HS-5 (cell line): ENCODE measurements around the gene MCAT.
"Not testable (repeated sequence)": the region's sequence is repeated elsewhere in the genome, so short reads cannot be mapped to it uniquely, and the experiment has no call there.

Experiments used
- DNase-seq: peaks from one replicate; pipeline ENCODE4 v3.0.0-alpha.2; 2012; ENCODE audit warnings: low read depth

MCAT gene

DNA sequence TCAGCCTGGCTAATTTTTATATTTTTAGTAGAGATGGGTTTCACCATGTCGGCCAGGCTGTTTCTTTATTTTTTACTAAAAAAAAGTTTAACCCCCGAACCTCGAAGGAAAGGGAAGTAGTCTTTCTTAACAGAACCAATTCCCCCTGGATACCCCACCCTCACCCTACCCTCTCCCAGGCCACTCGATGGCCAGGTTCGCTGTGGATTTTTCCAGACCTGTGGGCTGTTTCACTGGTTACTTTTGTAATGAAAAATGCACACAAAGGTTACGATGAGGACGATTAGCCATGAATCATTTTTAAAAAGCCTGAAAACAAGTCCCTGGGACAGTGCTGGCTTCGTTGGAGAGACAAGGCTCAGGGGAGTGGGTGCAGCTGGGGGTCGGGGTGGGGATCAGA lies 10.7 kb upstream of the MCAT start:
- no peak for DNase-seq

GRCh38 chr22:43152357-43153071 lies 9.3 kb upstream of the MCAT start:
- peak; percentile 31 for DNase-seq

DNA sequence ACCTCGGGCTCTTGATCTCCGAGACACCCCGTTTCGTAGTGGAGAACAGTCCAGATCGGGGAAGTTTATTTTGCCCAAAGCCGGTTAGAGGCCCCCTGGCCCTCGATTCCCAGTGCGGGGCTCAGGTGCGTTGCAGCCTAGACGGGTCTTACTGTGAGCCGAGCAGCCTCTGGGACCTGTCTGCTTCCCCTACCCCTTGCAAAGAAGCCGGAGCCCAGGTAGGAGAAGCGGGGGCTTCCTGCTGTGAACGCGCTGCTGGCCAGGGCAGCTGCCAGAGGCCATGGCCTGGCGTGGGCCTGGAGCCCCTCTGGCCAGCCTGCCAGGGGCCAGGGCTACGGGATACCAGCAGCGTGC lies 8.8 kb upstream of the MCAT start:
- no peak for DNase-seq

DNA sequence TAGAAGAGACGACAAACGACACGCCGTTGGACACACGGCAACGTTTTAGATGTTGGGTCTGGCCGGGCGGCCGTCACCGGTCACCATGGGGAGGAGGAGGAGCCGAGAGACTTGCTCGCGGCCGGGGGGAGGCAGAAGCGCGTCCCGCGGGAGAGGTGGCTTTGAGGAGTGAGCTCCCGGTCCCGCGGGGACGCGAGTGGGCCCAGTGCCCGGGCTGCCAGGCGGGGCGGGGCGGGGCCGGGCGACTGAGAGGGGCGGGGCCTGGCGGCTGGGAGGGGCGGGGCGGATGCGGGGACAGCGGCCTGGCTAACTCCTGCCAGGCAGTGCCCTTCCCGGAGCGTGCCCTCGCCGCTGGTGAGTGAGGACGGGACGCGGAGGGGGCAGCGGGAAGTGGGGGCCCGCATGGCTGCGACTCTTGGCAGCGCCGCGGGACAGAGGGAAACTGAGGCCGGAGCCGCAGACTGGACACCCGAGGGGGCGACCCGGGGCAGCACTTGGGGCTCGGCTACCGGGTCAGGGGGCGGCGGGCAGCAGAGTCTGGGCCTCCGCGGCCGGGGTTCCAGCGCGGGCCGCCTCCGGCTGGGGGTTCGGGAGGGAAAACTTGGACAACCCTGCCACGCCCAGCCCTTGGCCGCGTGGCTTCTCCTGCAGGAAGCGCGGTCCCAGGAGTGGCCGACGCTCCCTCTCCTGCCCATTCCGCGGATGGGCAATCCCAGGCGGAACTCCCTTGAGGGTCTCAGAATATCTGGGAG lies 8.2 kb upstream of the MCAT start, which contains the start of gene TSPO:
Gene TSPO, plus strand, starts transcription at position 309 of the 752 bp plus-strand sequence. CDS start 7,680 bp downstream, outside the sequence.
- DNase-seq, result no peak

- DNase-seq, result no peak
Measured at GRCh38 chr22:43150731-43151206, 7.6 kb upstream of the MCAT start.

GRCh38 chr22:43148581-43148980 lies 5.4 kb upstream of the MCAT start:
- DNase-seq, result no peak

DNA sequence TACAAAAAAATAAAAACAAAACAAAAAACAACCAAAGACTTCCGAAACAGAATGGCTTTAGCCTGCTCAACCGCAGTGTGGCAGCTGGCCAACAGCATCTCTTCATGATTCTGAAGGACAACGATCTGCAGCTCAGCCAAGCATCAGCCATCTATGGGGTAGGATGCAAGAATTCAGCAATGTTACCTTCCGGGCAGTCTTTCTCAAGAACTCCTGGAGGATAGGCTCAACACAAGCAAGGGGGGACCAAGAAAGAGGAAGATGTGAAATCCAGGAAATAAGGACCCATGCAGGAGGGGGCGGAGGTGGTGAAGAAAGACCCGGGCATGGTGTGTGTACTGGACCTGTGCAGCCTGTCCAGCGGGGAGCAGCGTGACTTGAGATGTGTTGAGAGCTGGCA lies 4.6 kb upstream of the MCAT start:
- DNase-seq, result no peak

GRCh38 chr22:43146332-43146731 lies 3.1 kb upstream of the MCAT start:
- DNase-seq, result not testable (repeated sequence)

DNA sequence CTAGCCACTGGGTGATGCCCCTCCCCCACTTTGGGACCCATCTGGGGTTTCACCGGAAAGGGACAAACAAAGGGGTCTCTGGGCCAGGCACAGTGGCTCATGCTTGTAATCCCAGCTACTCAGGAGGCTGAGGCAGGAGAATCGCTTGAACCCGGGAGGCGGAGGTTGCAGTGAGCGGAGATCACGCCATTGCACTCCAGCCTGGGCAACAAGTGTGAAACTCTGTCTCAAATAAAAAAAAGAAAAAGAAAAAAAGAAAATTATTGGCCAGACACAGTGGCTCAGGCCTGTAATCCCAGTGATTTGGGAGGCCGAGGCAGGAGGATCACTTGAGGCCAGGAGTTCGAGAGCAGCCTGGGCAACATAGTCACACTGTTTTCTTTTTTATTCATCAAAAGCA lies 2.2 kb upstream of the MCAT start:
- not testable (repeated sequence) for DNase-seq

DNA sequence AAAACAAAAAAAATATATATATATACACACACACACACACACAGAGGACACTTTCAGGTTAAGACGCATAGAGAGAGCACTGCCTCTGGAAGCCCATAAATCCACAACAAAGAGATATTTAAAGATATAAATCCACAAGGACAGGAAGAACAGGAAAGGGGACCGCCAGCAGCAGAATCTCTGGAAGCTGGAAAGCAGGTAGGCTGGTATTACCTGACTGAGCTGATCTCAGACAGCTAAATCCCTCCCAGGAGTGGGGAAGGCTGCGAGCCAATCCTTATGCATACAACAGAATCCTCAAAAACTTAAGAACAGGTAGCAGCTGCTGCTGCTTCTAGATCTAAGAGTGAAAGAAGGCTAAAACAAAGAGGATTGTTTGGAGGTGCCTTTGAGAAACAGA lies 1.8 kb upstream of the MCAT start:
- no peak for DNase-seq

DNA sequence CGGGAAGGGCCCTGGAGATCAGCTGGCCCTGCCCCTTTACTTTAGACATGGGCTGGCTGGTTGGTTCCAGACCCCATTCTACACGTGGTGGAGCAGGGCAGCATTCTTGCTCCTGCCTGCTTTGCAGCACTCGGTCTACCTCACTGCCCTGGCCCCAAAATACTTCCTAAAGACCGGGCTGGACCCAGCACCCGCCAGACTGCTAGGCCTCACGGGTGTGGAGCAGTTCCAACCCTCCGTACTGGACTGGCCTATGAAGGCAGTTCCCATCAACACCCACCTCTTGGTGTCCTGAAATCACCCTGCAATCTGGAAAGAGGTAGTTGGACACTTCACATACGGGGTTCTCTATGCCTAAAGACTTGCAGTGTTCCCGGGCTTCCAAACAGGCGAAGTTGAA lies 6.4 kb downstream of the MCAT start:
- DNase-seq, result no peak

DNA sequence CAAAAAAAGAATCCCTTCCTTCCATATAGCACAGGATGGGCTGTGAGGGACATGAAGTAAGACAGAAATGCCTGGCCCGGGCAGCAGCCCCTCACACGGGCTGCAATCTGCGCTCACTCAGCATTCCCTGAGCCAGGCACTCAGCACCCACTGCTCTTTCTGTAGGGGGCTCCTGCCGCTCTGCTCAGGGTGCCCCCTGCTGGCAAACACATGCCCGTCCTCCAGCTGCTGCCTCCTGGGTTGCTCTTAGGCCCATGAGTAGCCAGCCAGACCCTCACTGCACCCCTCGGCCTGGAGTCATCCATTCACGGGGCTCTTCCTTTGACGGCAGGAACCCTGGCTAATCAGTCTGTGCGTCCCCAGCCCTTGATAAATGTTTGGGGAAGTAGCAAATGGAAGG lies 6.9 kb downstream of the MCAT start:
- DNase-seq, result no peak

- DNase-seq, result no peak
Measured at GRCh38 chr22:43135565-43135964, 7.6 kb downstream of the MCAT start.

GRCh38 chr22:43134553-43134952 lies 8.6 kb downstream of the MCAT start:
- DNase-seq, result no peak

- no peak for DNase-seq
Measured at GRCh38 chr22:43133401-43133800, 9.8 kb downstream of the MCAT start.

- DNase-seq, result no peak
Measured at GRCh38 chr22:43131773-43132501, 11.3 kb downstream of the MCAT start.

DNA sequence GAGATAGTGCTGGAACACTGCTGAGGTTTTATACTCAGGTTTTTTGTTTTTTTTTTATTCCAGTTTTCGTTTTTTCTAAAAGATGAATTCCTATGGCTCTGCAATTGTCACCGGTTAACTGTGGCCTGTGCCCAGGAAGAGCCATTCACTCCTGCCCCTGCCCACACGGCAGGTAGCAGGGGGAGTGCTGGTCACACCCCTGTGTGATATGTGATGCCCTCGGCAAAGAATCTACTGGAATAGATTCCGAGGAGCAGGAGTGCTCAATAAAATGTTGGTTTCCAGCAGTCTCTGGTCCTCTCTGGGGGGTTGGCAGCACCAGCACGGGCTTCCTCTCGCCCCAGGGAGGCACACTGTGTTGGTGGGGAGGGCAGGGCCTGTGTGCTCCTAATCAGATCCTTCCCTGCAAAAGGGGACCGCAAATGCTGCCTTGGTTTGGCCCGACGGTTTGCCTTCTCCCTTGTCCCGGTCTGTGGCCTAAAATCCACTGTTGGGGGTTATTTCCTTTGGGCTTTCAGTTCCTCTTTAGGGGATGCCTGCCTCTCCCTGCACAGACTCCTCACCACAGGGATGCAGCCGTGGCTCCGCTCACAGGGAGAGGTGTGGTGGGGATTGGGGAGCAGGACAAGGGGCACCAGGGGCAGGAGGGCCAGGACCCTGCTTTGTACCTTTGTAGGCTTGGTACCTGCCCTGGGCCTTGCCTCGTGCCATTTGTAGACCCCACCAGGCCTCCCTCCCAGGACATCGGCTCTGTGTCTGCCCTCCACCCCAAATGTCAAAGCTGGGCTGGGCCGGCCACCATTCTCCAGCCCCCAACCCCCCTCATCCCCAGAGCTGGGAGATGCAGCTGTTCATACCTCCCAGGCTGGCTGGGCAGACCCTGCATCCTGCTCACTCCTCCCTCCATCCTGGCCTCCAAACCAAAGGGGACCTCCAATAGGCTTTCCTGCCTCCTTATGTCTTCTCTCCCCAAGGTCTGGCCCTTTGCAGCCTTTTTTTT lies 13.5 kb downstream of the MCAT start:
- no peak for DNase-seq

GRCh38 chr22:43128928-43129424 lies 14.2 kb downstream of the MCAT start:
- no peak for DNase-seq

DNA sequence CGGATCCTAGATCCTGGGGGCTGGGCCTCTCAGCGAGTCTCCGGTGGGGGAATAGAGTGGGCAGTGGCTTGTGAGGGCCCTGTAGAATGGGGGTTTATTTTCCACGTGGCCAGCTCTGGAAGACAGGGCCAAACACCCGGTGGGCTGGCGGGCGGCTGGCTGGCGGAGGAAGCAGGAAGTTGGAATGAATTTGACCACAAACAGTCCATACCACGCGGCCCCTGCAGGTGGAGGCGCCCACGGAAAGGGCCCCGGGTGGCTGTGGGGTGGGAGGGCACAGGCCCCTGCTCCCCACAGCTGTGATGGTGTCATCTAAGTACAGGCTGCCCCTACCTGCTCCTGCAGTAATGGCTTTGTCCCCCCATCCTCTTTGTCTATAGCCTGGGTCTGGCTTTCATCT lies 15.1 kb downstream of the MCAT start:
- no peak for DNase-seq

DNA sequence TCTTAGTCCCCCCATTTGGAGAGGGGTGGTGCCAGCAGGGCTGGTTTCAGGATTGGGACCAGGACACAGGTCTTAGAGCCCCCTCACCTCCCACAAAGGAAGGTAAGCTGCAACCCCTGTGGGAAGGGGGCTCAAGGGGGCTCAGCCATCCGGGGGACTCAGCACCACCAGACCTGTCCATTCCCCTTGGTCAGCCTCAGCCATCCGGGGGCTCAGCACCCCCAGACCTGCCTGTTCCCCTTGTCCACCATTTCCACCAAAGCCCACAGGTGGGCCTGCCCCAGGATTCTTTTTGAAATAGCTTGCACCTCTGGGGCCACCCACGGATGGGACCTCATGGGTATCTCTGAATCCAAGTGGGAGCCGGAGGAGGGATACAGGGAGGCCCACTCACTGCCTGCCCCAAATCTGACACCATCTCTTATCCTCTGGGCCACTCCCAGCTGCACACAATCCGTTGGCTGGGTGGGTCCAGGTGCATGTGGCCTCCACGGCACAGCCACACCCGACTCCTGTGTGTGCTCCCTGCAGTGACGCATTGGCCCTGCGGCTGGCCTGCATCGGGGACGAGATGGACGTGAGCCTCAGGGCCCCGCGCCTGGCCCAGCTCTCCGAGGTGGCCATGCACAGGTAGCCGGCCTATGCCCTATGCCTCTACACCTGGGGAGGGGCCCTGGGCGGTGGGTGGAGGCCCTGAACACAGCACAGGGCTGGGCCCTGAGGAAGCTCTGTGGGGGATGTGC lies 15.9 kb downstream of the MCAT start:
- no peak for DNase-seq
